Omental fat pad (tissue), 4 donors: ENCODE measurements around the gene TMEM101. TPM values are rescaled to one million over a fixed set of nuclear protein-coding genes. Genes with fewer than 3 reads are reported as not detected.
"Not testable (repeated sequence)": the region's sequence is repeated elsewhere in the genome, so short reads cannot be mapped to it uniquely, and the experiment has no call there.

Source experiments
- ATAC-seq: fragments of 150-250 bp; one replicate; pipeline ENCODE4 v1.9.1; 2016; ENCODE audit warnings: mild to moderate bottlenecking, moderate library complexity; ENCODE audit not compliant: low FRiP score
- DNase-seq: peaks from one replicate; pipeline ENCODE4 v3.0.0-alpha.2; 2019; ENCODE audit warnings: low spot score
- CTCF ChIP-seq, 3 donors: fragments of 450-650 bp; IDR thresholded peaks; one replicate each; pipeline ENCODE4 v1.5.1; 2016 to 2017; ENCODE audit warnings: antibody characterized with exemption in 3 of 3, mild to moderate bottlenecking in 3 of 3, moderate library complexity in 2 of 3
- small RNA-seq: library from RNA; depleted of rRNA; stranded (forward); fragments of <200 nt; gene quantifications from one replicate; pipeline ENCODE3, GENCODE V24; 2016
- total RNA-seq, 4 donors: library from RNA; depleted of rRNA; stranded (reverse); fragments of >200 nt; gene quantifications; one replicate each; pipeline ENCODE4 v1.1.0, GENCODE V29; 2016

The TMEM101 gene
- total RNA-seq, 4 donors from 2014 or later, result 17.3 to 37.0 (median 26.8) TPM

DNA sequence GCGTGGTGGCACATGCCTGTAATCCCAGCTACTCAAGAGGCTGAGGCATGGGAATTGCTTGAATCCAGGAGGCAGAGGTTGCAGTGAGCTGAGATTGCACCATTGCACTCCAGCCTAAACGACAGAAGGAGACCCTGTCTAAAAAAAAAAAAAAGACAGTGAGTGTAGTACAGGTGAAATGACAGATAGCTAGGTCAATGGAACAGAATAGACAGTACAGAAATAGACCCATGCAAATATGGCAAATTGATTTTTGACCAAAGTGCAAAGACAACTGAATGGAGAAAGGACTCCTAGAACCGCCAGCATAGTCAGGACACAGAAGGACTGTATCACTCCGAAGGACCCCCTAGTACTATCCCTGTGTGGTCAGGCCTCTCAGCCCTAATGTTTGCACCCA is 44.4 kb downstream of the TMEM101 start:
- DNase-seq (no peak), ATAC-seq (no peak)
- TF ChIP-seq CTCF (IDR thresholded peaks at IDR 0.05), result no peak

- ATAC-seq, result no peak
- no peak for DNase-seq
- TF ChIP-seq CTCF (IDR thresholded peaks at IDR 0.05), result no peak
These were observed 47.4 kb downstream of the TMEM101 start for GRCh38 chr17:43967251-43967875.

- TF ChIP-seq CTCF (IDR thresholded peaks at IDR 0.05), result no peak
- ATAC-seq (no peak), DNase-seq (no peak)
These were observed 48.5 kb downstream of the TMEM101 start for GRCh38 chr17:43966276-43966675.

DNA sequence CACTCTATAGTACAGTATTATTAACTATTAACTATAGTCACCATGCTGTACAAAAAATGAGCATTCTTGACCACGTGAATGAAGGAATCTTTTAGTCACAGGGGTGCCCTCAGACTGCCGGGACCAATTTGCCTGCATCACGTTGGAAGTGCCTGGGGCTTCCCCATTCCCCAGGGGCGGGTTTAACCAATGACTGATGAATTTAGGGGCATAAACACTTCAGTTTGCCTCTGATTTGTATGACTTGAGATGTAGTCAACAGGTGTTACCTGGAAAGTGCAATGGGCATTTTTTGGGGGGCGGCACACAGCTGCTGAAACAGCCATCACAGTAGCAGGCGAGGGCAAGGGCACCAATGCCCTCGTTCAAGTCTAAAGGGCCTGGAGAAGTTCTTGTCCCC is 52.3 kb downstream of the TMEM101 start:
- no peak for TF ChIP-seq CTCF (IDR thresholded peaks at IDR 0.05)
- DNase-seq (no peak), ATAC-seq (no peak)

DNA sequence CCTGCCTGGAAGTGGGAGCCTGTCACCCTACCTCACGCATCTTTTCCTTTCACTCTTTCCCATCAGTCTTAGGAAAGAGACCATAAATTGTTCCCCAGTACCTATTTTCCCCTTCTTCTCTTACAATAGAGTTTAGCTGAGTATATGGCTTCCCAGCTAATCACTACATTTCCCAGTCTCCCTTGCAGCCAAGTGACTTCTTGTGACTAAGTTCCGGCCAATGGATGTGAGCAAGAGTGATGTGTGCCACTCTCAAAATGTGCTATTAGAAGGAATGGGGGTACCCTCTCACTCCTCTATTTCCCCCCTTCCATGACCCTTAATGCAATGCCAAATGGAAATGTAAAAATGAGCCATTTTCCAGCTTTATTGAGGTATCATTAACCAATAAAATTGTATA is 52.8 kb downstream of the TMEM101 start:
- ATAC-seq (no peak), DNase-seq (no peak)
- no peak for TF ChIP-seq CTCF (IDR thresholded peaks at IDR 0.05)

DNA sequence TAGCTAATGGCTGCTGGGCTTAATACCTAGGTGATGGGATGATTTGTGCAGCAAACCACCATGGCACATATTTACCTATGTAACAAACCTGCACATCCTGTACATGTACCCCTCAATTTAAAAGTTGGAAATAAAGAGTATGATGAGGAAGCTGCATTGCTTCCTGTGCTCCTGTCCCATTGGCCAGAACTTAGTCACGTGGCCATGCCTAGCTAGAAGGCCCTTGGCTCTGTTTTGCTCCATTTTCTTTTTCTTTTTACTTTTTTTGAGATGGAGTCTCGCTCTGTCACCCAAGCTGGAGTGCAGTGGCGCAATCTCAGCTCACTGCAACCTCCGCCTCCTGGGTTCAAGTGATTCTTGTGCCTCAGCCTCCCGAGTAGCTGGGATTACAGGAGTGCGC is 53.5 kb downstream of the TMEM101 start:
- ATAC-seq, DNase-seq: not testable (repeated sequence)

Small RNA genes lying within 50 kb of the gene (small RNA-seq; reads per million reads assigned to genes)
- not detected for gene RF00012

Other genes starting within 250 kb of the TMEM101 start
- 10 to 100 TPM; 52.8 to 87.2 (median 65.9) TPM for gene DUSP3, start 236.0 kb downstream of the TMEM101 start, total RNA-seq
- gene CFAP97D1, start 234.5 kb downstream of the TMEM101 start, total RNA-seq, result under 1 TPM in 2 of 4 donors, not detected in 2; 0.09 to 0.12 TPM
- 10 to 100 TPM; 13.2 to 27.9 (median 24.0) TPM for gene MPP3, start 181.8 kb downstream of the TMEM101 start, total RNA-seq
- 100 to 1,000 TPM in 2 of 4 donors, 10 to 100 TPM in 2; 35.2 to 382 (median 96.5) TPM for gene CD300LG, start 167.8 kb downstream of the TMEM101 start, total RNA-seq
- 1 to 10 TPM; 1.3 to 4.5 (median 3.2) TPM for gene MPP2, start 107.4 kb downstream of the TMEM101 start, total RNA-seq
- not detected for gene PPY, start 72.5 kb downstream of the TMEM101 start, total RNA-seq
- not detected for gene PYY, start 61.0 kb downstream of the TMEM101 start, total RNA-seq
- gene NAGS, start 10.3 kb downstream of the TMEM101 start, total RNA-seq, result 1 to 10 TPM in 1 of 4 donors, under 1 TPM in 3; 0.37 to 1.6 (median 0.77) TPM
- 10 to 100 TPM; 24.6 to 52.9 (median 47.4) TPM for gene LSM12, start 51.7 kb upstream of the TMEM101 start, total RNA-seq
- gene G6PC3, start 55.8 kb upstream of the TMEM101 start, total RNA-seq, result 10 to 100 TPM; 30.1 to 58.3 (median 39.0) TPM
- 10 to 100 TPM; 52.5 to 91.9 (median 62.4) TPM for gene HDAC5, start 108.7 kb upstream of the TMEM101 start, total RNA-seq
- 1 to 10 TPM; 1.0 to 5.2 (median 1.5) TPM for gene HROB, start 127.0 kb upstream of the TMEM101 start, total RNA-seq
- under 1 TPM in 1 of 4 donors, not detected in 3; 0.19 TPM for gene ASB16, start 155.7 kb upstream of the TMEM101 start, total RNA-seq
- 10 to 100 TPM; 31.7 to 41.2 (median 35.8) TPM for gene TMUB2, start 172.0 kb upstream of the TMEM101 start, total RNA-seq
- 10 to 100 TPM; 37.8 to 55.2 (median 45.0) TPM for gene ATXN7L3, start 184.9 kb upstream of the TMEM101 start, total RNA-seq
- gene UBTF, start 204.7 kb upstream of the TMEM101 start, total RNA-seq, result 10 to 100 TPM; 32.9 to 60.2 (median 41.2) TPM